HL-60 (cell line): ENCODE data around the gene ETFA.

ENCODE experiments used
- DNase-seq, 2 experiments: peaks; one replicate each; pipeline ENCODE4 v3.0.0-alpha.2; 2010 to 2020; ENCODE audit warnings: low read depth in 1 of 2, low spot score in 1 of 2
- H3K27ac ChIP-seq: fragments of 250-450 bp; sonication (Bioruptor Pico); replicated peaks from 2 replicates; pipeline ENCODE4 v1.5.1; 2020; ENCODE audit warnings: mild to moderate bottlenecking, moderate library complexity
- H3K27me3 ChIP-seq: fragments of 250-450 bp; sonication (Bioruptor Pico); 2 replicates; pipeline ENCODE4 v1.5.1; 2021; ENCODE audit warnings: mild to moderate bottlenecking, moderate library complexity; ENCODE audit not compliant: insufficient read depth, poor library complexity, severe bottlenecking
- H3K4me3 ChIP-seq: replicated peaks from 2 replicates; pipeline ENCODE4 v1.5.1; 2011; ENCODE audit warnings: mild to moderate bottlenecking, control low read depth, low read length; ENCODE audit not compliant: insufficient read depth
- GABPA ChIP-seq: IDR thresholded peaks from 2 replicates; pipeline ENCODE4 v1.6.1; 2012; ENCODE audit warnings: low read depth
- POLR2AphosphoS5 ChIP-seq: IDR thresholded peaks from 2 replicates; pipeline ENCODE4 v1.6.1; 2012; ENCODE audit warnings: low read depth
- REST ChIP-seq: IDR thresholded peaks from 2 replicates; pipeline ENCODE4 v1.6.1; 2012; ENCODE audit warnings: low read depth; ENCODE audit not compliant: insufficient replicate concordance
- SPI1 ChIP-seq: IDR thresholded peaks from 2 replicates; pipeline ENCODE4 v1.6.1; 2012; ENCODE audit warnings: low read depth, mild to moderate bottlenecking, borderline replicate concordance
- TF ChIP-seq, protein P1 (sequence below): IDR thresholded peaks from one replicate; pipeline ENCODE4 v1.5.1; 2011; ENCODE audit warnings: low read length, control low read depth, inconsistent platforms; ENCODE audit not compliant: insufficient read depth

The ETFA gene

DNA sequence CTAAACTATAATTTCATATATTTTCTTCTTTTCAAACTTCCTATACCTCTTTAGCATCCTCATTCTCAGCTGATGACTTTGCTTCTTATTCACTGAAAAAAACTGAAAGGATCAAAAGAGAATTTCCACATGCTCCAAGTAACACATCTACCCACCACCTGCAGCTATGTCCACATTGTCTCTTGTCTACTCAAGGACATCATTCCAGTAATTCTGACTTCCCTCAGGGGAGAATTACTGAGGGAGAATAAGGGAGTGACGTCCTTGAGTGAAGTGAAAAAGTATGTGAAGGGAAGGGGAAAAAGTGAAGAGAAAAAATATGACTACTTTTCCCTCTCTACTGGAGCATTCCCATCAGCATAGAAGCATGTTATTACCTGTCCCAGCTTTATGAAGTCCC, 32.6 kb downstream of the ETFA start:
- no peak overlapping the region for H3K27ac ChIP-seq
- TF ChIP-seq, protein P1, sequence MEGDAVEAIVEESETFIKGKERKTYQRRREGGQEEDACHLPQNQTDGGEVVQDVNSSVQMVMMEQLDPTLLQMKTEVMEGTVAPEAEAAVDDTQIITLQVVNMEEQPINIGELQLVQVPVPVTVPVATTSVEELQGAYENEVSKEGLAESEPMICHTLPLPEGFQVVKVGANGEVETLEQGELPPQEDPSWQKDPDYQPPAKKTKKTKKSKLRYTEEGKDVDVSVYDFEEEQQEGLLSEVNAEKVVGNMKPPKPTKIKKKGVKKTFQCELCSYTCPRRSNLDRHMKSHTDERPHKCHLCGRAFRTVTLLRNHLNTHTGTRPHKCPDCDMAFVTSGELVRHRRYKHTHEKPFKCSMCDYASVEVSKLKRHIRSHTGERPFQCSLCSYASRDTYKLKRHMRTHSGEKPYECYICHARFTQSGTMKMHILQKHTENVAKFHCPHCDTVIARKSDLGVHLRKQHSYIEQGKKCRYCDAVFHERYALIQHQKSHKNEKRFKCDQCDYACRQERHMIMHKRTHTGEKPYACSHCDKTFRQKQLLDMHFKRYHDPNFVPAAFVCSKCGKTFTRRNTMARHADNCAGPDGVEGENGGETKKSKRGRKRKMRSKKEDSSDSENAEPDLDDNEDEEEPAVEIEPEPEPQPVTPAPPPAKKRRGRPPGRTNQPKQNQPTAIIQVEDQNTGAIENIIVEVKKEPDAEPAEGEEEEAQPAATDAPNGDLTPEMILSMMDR: no peak
- TF ChIP-seq GABPA: no peak
- no peak for TF ChIP-seq REST
- no peak for TF ChIP-seq POLR2AphosphoS5
- TF ChIP-seq SPI1: no peak
- no peak for DNase-seq
- no peaks in the 10 kb centered on the region for H3K27me3 ChIP-seq
- H3K4me3 ChIP-seq: no peak overlapping the region

GRCh38 chr15:76274821-76275220, 36.4 kb downstream of the ETFA start:
- H3K27me3 ChIP-seq: no peaks in the 10 kb centered on the region
- no peak overlapping the region for H3K4me3 ChIP-seq
- DNase-seq: no peak
- no peak overlapping the region for H3K27ac ChIP-seq
- TF ChIP-seq REST (no peak), SPI1 (no peak), POLR2AphosphoS5 (no peak), GABPA (no peak)
- TF ChIP-seq, protein P1: no peak

- no peak for DNase-seq
- Histone ChIP-seq H3K4me3 (no peak overlapping the region), H3K27ac (no peak overlapping the region), H3K27me3 (no peaks in the 10 kb centered on the region)
- TF ChIP-seq POLR2AphosphoS5 (no peak), REST (no peak), SPI1 (no peak), GABPA (no peak)
- TF ChIP-seq, protein P1: no peak
Observed at GRCh38 chr15:76274226-76274625, 37.0 kb downstream of the ETFA start.
